Panc1 (cell line): ENCODE measurements around the gene SMIM17. TPM values are rescaled to one million over a fixed set of nuclear protein-coding genes. Genes with fewer than 3 reads are reported as not detected.

ENCODE experiments used
- ATAC-seq: fragments of 200-7000 bp; cut with Tn5 transposase; 2 replicates; pipeline ENCODE4 v1.9.1; 2020; ENCODE audit warnings: mild to moderate bottlenecking, moderate library complexity
- BruUV-seq: library from RNA; stranded (reverse); fragments of 400-500 nt; replicated peaks from 2 replicates; lab custom pipeline; 2021; lab: Mats Ljungman, UMichigan
- CTCF ChIA-PET: fragments of 300-600 bp; sonication (Branson Sonifier 250); formaldehyde crosslinking; loops from one replicate; lab custom pipeline; 2022; ENCODE audit warnings: antibody characterized with exemption; lab: Charles Lee
- POLR2A ChIA-PET: fragments of 300-600 bp; sonication (Branson Sonifier 250); formaldehyde crosslinking; loops from one replicate; lab custom pipeline; 2022; ENCODE audit warnings: antibody characterized with exemption; lab: Charles Lee
- DNase-seq: peaks from one replicate; pipeline ENCODE4 v3.0.0-alpha.2; 2010; ENCODE audit warnings: low read depth, low spot score
- H3K27ac ChIP-seq: 2 replicates; pipeline ENCODE4 v1.5.1; 2011; ENCODE audit warnings: mild to moderate bottlenecking, low read length, inconsistent platforms
- H3K27me3 ChIP-seq: fragments of 200-500 bp; sonication (Bioruptor generic); 2 replicates; pipeline ENCODE4 v1.6.0; 2014; ENCODE audit warnings: low read length, inconsistent platforms; ENCODE audit not compliant: control insufficient read depth, insufficient read depth
- H3K36me3 ChIP-seq: fragments of 200-500 bp; sonication (Bioruptor generic); 2 replicates; pipeline ENCODE4 v1.5.1; 2014; ENCODE audit warnings: inconsistent platforms, mild to moderate bottlenecking, low read length, moderate library complexity; ENCODE audit not compliant: control insufficient read depth, insufficient read depth
- H3K4me1 ChIP-seq: 2 replicates; pipeline ENCODE4 v1.5.1; 2011; ENCODE audit warnings: inconsistent platforms, mild to moderate bottlenecking, low read length, moderate library complexity; ENCODE audit not compliant: control insufficient read depth, insufficient read depth
- H3K4me3 ChIP-seq, 2 experiments: 2 replicates each; pipeline ENCODE4 v1.5.1; 2011 to 2012; ENCODE audit warnings: low read depth in 2 of 2, low read length in 2 of 2, mild to moderate bottlenecking in 2 of 2, inconsistent platforms in 1 of 2, moderate library complexity in 1 of 2
- H3K9me3 ChIP-seq: fragments of 200-500 bp; sonication (Bioruptor generic); 2 replicates; pipeline ENCODE4 v1.5.1; 2014; ENCODE audit warnings: low read depth, mild to moderate bottlenecking, inconsistent platforms, low read length, moderate library complexity; ENCODE audit not compliant: control insufficient read depth, insufficient read depth
- POLR2AphosphoS5 ChIP-seq: IDR thresholded peaks from 2 replicates; pipeline ENCODE4 v1.6.1; 2012; ENCODE audit warnings: mild to moderate bottlenecking, low read depth, low read length, moderate library complexity
- SIN3A ChIP-seq: IDR thresholded peaks from 2 replicates; pipeline ENCODE4 v1.6.1; 2012; ENCODE audit warnings: low read depth, mild to moderate bottlenecking, low read length, moderate library complexity, borderline replicate concordance; ENCODE audit not compliant: insufficient read depth
- TCF7L2 ChIP-seq: IDR thresholded peaks from 2 replicates; pipeline ENCODE4 v1.6.1; 2011; ENCODE audit warnings: mild to moderate bottlenecking, low read depth, low read length, inconsistent platforms
- in situ Hi-C: cut with HindIII; loops from 2 replicates; pipeline ENCODE4 v1.10.0; 2016; ENCODE audit warnings: low sequenced_read_pairs, low pct_unique_long_range_greater_than_20kb
- intact Hi-C: fragments of 100-400 bp; cut with micrococcal nuclease; formaldehyde crosslinking; loops from one replicate; pipeline ENCODE4 v1.10.0; 2022; ENCODE audit not compliant: unreplicated experiment
- total RNA-seq: library from RNA; stranded (reverse); gene quantifications from one replicate; pipeline ENCODE4 v1.2.1, GENCODE V29; 2021; ENCODE audit not compliant: unreplicated experiment
- TF ChIP-seq, protein P1 (sequence below), 2 experiments: IDR thresholded peaks; 2 replicates each; pipeline ENCODE4 v1.6.1; 2011 to 2012; ENCODE audit warnings: low read depth in 2 of 2, control low read depth in 1 of 2, low read length in 1 of 2, mild to moderate bottlenecking in 1 of 2, moderate library complexity in 1 of 2; ENCODE audit not compliant: insufficient read depth in 1 of 2
- TF ChIP-seq, protein P2 (sequence below): fragments of 450-650 bp; IDR thresholded peaks from 2 replicates; pipeline ENCODE4 v1.5.1; 2017; ENCODE audit warnings: mild to moderate bottlenecking

The SMIM17 gene
- total RNA-seq, 1 experiment from 2014 or later, result 0.28 TPM

DNA sequence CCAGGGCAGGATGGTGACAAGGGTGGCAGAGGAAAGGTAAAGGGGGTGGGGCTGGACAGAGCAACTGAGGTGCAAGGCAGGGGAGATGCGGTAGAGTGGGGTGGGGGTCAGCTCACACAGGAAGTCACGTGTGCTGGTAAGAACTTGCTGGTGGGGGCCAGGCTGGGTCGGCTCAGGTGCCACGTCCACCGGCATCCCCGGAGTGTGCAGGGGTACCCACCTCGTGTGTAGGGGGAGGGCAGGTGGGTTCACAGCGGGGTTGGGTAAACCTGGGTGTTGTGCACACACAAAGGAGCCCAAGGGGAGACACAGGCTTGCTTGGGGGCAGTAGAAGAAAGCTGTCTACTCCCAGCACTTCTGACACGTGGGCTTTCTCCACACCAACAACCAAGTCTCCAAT is 25.7 kb downstream of the SMIM17 start:
- POLR2A ChIA-PET, result no interaction called here
- CTCF ChIA-PET, result interaction anchor here (0.6 kb wide), 1 partner anchor 11 kb away, joined by 5 read pairs; no protein-coding TSS in a partner anchor
- TF ChIP-seq TCF7L2, result no peak
- TF ChIP-seq, protein P1, sequence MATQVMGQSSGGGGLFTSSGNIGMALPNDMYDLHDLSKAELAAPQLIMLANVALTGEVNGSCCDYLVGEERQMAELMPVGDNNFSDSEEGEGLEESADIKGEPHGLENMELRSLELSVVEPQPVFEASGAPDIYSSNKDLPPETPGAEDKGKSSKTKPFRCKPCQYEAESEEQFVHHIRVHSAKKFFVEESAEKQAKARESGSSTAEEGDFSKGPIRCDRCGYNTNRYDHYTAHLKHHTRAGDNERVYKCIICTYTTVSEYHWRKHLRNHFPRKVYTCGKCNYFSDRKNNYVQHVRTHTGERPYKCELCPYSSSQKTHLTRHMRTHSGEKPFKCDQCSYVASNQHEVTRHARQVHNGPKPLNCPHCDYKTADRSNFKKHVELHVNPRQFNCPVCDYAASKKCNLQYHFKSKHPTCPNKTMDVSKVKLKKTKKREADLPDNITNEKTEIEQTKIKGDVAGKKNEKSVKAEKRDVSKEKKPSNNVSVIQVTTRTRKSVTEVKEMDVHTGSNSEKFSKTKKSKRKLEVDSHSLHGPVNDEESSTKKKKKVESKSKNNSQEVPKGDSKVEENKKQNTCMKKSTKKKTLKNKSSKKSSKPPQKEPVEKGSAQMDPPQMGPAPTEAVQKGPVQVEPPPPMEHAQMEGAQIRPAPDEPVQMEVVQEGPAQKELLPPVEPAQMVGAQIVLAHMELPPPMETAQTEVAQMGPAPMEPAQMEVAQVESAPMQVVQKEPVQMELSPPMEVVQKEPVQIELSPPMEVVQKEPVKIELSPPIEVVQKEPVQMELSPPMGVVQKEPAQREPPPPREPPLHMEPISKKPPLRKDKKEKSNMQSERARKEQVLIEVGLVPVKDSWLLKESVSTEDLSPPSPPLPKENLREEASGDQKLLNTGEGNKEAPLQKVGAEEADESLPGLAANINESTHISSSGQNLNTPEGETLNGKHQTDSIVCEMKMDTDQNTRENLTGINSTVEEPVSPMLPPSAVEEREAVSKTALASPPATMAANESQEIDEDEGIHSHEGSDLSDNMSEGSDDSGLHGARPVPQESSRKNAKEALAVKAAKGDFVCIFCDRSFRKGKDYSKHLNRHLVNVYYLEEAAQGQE (IDR thresholded peaks at IDR 0.05; ENCODE audit: insufficient read depth in 1 of 2, low read depth in 2 of 2, low read length in 1 of 2), result no peak
- TF ChIP-seq, protein P2, sequence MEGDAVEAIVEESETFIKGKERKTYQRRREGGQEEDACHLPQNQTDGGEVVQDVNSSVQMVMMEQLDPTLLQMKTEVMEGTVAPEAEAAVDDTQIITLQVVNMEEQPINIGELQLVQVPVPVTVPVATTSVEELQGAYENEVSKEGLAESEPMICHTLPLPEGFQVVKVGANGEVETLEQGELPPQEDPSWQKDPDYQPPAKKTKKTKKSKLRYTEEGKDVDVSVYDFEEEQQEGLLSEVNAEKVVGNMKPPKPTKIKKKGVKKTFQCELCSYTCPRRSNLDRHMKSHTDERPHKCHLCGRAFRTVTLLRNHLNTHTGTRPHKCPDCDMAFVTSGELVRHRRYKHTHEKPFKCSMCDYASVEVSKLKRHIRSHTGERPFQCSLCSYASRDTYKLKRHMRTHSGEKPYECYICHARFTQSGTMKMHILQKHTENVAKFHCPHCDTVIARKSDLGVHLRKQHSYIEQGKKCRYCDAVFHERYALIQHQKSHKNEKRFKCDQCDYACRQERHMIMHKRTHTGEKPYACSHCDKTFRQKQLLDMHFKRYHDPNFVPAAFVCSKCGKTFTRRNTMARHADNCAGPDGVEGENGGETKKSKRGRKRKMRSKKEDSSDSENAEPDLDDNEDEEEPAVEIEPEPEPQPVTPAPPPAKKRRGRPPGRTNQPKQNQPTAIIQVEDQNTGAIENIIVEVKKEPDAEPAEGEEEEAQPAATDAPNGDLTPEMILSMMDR, result no peak
- no peak for TF ChIP-seq POLR2AphosphoS5
- TF ChIP-seq SIN3A, result no peak
- no peak for ATAC-seq
- in situ Hi-C loops (no loop called here), intact Hi-C loops (no loop called here)
- no peaks in the 10 kb centered on the region for H3K4me1 ChIP-seq
- H3K9me3 ChIP-seq, result no peaks in the 10 kb centered on the region; the same call in 1 of the 2 replicates
- H3K27me3 ChIP-seq, result no peaks in the 10 kb centered on the region
- H3K27ac ChIP-seq, result no peak overlapping the region
- no peak for DNase-seq
- no peak overlapping the region for H3K4me3 ChIP-seq
- no TSS peak for BruUV-seq
- H3K36me3 ChIP-seq, result no peaks in the 10 kb centered on the region

- no TSS peak for BruUV-seq
These were observed 27.5 kb downstream of the SMIM17 start for GRCh38 chr19:56670401-56670960.

More at GRCh38 chr19:56670401-56670960, 27.5 kb downstream of the SMIM17 start:
- ATAC-seq (no peak), DNase-seq (no peak)
- no peak for TF ChIP-seq POLR2AphosphoS5
- TF ChIP-seq, protein P1 (IDR thresholded peaks at IDR 0.05; ENCODE audit: insufficient read depth in 1 of 2, low read depth in 2 of 2, low read length in 1 of 2), result no peak
- TF ChIP-seq, protein P2, result no peak
- H3K4me1 ChIP-seq, result no peaks in the 10 kb centered on the region
- no peaks in the 10 kb centered on the region for H3K27me3 ChIP-seq
- no peaks in the 10 kb centered on the region; the same call in 1 of the 2 replicates for H3K9me3 ChIP-seq
- in situ Hi-C loops, result no loop called here
- no peak overlapping the region for H3K4me3 ChIP-seq
- intact Hi-C loops, result no loop called here
- no peaks in the 10 kb centered on the region for H3K36me3 ChIP-seq
- CTCF ChIA-PET, result no interaction called here
- POLR2A ChIA-PET, result no interaction called here
- H3K27ac ChIP-seq, result no peak overlapping the region
